A673 (cell line): Measurements from ENCODE around the gene SLC9A5. TPM values are rescaled to one million over a fixed set of nuclear protein-coding genes. Genes with fewer than 3 reads are reported as not detected.

Source experiments
- BruUV-seq: library from RNA; stranded (reverse); fragments of 400-500 nt; replicated peaks from 2 replicates; lab custom pipeline; 2021; lab: Mats Ljungman, UMichigan
- CTCF ChIA-PET: fragments of 300-600 bp; sonication (Branson Sonifier 250); formaldehyde crosslinking; loops from one replicate; lab custom pipeline; 2022; ENCODE audit warnings: antibody characterized with exemption; lab: Charles Lee
- POLR2A ChIA-PET: fragments of 300-600 bp; sonication (Branson Sonifier 250); formaldehyde crosslinking; loops from one replicate; lab custom pipeline; 2022; ENCODE audit warnings: antibody characterized with exemption; ENCODE audit not compliant: low non-redundant PET; lab: Charles Lee
- DNase-seq: peaks from one replicate; pipeline ENCODE4 v3.0.0-alpha.2; 2015; ENCODE audit warnings: low spot score
- H3K27ac ChIP-seq: fragments of 200-600 bp; sonication (generic); 2 replicates; pipeline ENCODE4 v1.5.1; 2016; ENCODE audit warnings: mixed run types, low read depth, mild to moderate bottlenecking, mixed read lengths, antibody characterized with exemption, low read length; ENCODE audit not compliant: poor library complexity, severe bottlenecking
- H3K27me3 ChIP-seq: fragments of 200-600 bp; sonication (generic); replicated peaks from 2 replicates; pipeline ENCODE4 v1.6.1; 2017; ENCODE audit warnings: mixed run types, low read depth, mild to moderate bottlenecking, mixed read lengths, antibody characterized with exemption, low read length; ENCODE audit not compliant: insufficient read depth, poor library complexity
- H3K36me3 ChIP-seq: fragments of 200-600 bp; sonication (generic); 2 replicates; pipeline ENCODE4 v1.6.1; 2016; ENCODE audit warnings: mixed run types, mild to moderate bottlenecking, mixed read lengths, antibody characterized with exemption, low read length; ENCODE audit not compliant: insufficient read depth, poor library complexity, severe bottlenecking
- H3K4me1 ChIP-seq: fragments of 200-600 bp; sonication (generic); 2 replicates; pipeline ENCODE4 v1.6.1; 2017; ENCODE audit warnings: mixed run types, mild to moderate bottlenecking, mixed read lengths, antibody characterized with exemption, low read length; ENCODE audit not compliant: insufficient read depth, poor library complexity, severe bottlenecking
- H3K4me3 ChIP-seq: fragments of 200-600 bp; sonication (generic); 2 replicates; pipeline ENCODE4 v1.5.1; 2016; ENCODE audit warnings: low read depth, mixed run types, mild to moderate bottlenecking, mixed read lengths, low read length; ENCODE audit not compliant: poor library complexity, severe bottlenecking
- H3K9me3 ChIP-seq: fragments of 200-600 bp; sonication (generic); 2 replicates; pipeline ENCODE4 v1.6.1; 2016; ENCODE audit warnings: mixed run types, low read depth, mild to moderate bottlenecking, mixed read lengths, antibody characterized with exemption, low read length; ENCODE audit not compliant: poor library complexity, severe bottlenecking
- EZH2 ChIP-seq: fragments of 200-600 bp; sonication (generic); IDR thresholded peaks from 2 replicates; pipeline ENCODE4 v1.6.1; 2017; ENCODE audit warnings: borderline replicate concordance, low read depth, mild to moderate bottlenecking, mixed read lengths, antibody characterized with exemption, low read length; ENCODE audit not compliant: poor library complexity, severe bottlenecking
- intact Hi-C: fragments of 100-400 bp; cut with micrococcal nuclease; formaldehyde crosslinking; loops from one replicate; pipeline ENCODE4 v1.10.0; 2022; ENCODE audit not compliant: unreplicated experiment
- total RNA-seq: library from RNA; stranded (reverse); gene quantifications from 2 replicates; pipeline ENCODE4 v1.2.3, GENCODE V29; 2021
- TF ChIP-seq, protein P1 (sequence below): fragments of 300-800, 200-600 bp; sonication (generic); conservative IDR thresholded peaks from 2 replicates; pipeline ENCODE4 v1.5.1; 2017; ENCODE audit warnings: low read depth, mild to moderate bottlenecking, antibody characterized with exemption, low read length, moderate library complexity, mixed read lengths

SLC9A5 gene
- total RNA-seq, 1 experiment from 2014 or later, result 2.4 TPM

DNA sequence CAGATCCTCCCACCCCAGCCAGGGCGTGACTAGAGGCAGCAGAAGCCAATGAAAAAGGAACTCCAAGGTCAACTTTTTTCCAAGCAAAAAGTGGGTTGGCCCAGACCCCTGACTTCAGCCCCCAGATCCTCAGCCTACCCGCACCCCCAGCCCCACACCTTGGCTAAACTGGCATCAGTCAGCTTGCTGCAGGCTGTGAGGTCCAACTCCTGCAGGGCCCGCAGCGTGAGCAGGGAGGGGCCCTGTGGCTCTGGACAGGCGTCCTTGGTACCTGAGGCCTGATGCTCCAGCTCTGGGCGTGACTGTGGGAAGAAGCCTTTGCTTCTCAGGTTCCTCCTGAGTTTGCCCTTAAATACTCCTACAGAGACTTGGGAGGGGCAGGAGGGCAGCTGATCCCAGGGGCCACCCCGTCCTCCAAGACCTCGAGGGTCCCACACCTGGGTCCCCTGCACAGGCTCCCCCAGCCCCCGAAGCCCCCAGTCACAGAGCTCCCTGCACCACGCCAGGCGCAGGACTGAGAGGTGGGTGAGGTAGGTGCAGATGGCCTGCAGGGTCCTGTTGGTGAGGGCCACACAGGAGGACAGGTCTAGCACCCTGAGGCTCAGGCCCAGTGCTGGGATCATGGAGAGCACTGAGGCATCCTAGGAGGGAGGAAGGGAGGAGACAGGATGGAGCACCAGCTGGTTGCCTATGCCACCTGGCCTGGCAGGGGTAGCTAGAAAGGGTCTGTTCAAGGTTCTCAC lies 40.5 kb upstream of the SLC9A5 start:
- no peaks in the 10 kb centered on the region for H3K9me3 ChIP-seq
- TF ChIP-seq, protein P1, sequence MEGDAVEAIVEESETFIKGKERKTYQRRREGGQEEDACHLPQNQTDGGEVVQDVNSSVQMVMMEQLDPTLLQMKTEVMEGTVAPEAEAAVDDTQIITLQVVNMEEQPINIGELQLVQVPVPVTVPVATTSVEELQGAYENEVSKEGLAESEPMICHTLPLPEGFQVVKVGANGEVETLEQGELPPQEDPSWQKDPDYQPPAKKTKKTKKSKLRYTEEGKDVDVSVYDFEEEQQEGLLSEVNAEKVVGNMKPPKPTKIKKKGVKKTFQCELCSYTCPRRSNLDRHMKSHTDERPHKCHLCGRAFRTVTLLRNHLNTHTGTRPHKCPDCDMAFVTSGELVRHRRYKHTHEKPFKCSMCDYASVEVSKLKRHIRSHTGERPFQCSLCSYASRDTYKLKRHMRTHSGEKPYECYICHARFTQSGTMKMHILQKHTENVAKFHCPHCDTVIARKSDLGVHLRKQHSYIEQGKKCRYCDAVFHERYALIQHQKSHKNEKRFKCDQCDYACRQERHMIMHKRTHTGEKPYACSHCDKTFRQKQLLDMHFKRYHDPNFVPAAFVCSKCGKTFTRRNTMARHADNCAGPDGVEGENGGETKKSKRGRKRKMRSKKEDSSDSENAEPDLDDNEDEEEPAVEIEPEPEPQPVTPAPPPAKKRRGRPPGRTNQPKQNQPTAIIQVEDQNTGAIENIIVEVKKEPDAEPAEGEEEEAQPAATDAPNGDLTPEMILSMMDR, result no peak
- intact Hi-C loops, result no loop called here
- H3K4me3 ChIP-seq, result no peak overlapping the region
- H3K27ac ChIP-seq, result no peak overlapping the region
- CTCF ChIA-PET, result interaction anchor here (0.6 kb wide), 1 partner anchor 19 kb away, joined by 3 read pairs; no protein-coding TSS in a partner anchor
- no peak for DNase-seq
- BruUV-seq, result no TSS peak
- POLR2A ChIA-PET, result no interaction called here
- peaks cover 3% of the 10 kb centered on the region for H3K36me3 ChIP-seq
- no peaks in the 10 kb centered on the region for H3K4me1 ChIP-seq
- H3K27me3 ChIP-seq, result no peaks in the 10 kb centered on the region

DNA sequence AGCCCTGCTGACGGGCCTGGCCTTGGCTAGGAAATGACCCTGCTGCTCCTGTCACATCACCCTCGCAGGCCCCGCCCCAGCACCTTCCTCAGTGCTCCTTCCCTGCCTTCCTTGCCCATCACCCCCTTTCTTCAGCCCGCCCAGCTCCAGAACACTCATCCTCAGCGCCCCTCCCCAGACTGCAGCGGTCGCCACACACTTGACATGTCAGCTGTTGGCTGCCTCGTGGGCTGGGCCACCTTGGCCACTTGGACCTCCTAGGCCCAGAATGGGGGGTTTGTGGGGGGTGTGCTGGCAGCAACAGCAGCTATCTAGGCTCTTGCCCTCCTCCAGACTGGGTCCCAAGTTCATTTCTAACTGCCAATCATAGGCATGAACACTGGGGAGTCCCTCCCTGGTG lies 39.2 kb upstream of the SLC9A5 start:
- no peak for DNase-seq
- intact Hi-C loops, result no loop called here
- Histone ChIP-seq H3K9me3 (no peaks in the 10 kb centered on the region), H3K4me3 (no peak overlapping the region), H3K36me3 (no peaks in the 10 kb centered on the region), H3K4me1 (no peaks in the 10 kb centered on the region), H3K27me3 (no peaks in the 10 kb centered on the region), H3K27ac (no peak overlapping the region)
- no TSS peak for BruUV-seq
- ChIA-PET POLR2A (no interaction called here), CTCF (no interaction called here)
- no peak for TF ChIP-seq EZH2
- TF ChIP-seq, protein P1, result no peak

DNA sequence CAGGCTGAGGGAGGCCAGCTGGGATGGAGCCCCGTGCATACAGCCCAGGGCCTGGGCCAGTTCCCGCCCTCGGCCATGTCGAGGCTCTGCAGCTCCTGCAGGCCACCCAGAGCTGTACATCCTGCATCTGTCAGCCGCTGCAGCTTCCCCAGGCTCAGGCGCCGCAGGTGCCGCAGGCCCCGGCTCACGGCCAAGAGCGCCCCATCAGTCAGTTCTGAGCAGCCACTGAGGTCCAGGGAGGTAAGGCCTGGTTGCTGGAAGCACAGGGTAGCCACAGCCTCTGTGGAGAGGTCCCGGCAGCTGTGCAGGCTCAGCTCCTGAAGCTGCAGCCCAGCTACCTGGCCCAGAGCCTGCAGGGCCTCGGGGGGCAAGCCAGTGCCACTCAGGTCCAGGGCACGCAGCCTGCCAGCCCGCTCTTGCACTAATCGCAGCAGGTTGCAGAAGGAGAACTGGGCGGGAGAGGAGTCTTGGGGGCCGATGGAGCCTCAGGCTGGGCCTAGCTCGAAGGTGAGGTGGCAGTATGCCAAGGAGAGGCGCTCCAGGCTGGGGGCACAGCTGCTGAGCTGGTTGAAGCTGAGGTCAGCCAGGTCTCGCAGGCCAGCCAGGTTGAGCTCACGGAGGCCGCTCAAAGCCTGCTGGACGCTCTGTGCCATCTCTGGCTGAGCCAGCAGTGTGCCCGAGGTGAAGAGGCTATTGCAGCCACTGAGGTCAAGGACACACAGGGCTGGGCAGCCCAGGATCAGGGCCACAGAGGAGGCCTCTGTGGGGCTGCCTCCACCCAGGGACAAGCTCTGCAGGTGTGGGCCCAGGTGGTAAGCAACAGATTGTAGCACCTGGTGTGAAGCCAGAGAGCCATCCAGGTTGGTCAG lies 38.5 kb upstream of the SLC9A5 start:
- Histone ChIP-seq H3K9me3 (no peaks in the 10 kb centered on the region), H3K4me1 (no peaks in the 10 kb centered on the region), H3K4me3 (no peak overlapping the region), H3K27me3 (no peaks in the 10 kb centered on the region), H3K27ac (no peak overlapping the region), H3K36me3 (no peaks in the 10 kb centered on the region)
- no peak for DNase-seq
- CTCF ChIA-PET, result no interaction called here
- intact Hi-C loops, result no loop called here
- POLR2A ChIA-PET, result interaction anchor here (0.6 kb wide), 1 partner anchor 259 kb away, joined by 3 read pairs; no protein-coding TSS in a partner anchor
- TF ChIP-seq, protein P1, result no peak
- no peak for TF ChIP-seq EZH2
- no TSS peak for BruUV-seq
